HFF-Myc (cell line): ENCODE results near the gene MAGEA9.

Source experiments
- DNase-seq: peaks from one replicate; pipeline ENCODE4 v3.0.0-alpha.2; 2011; ENCODE audit warnings: low read depth; ENCODE audit errors: extremely low read depth
- H3K4me3 ChIP-seq: replicated peaks from 2 replicates; pipeline ENCODE4 v1.5.1; 2011; ENCODE audit warnings: low read depth, mild to moderate bottlenecking, control low read depth, low read length
- CTCF ChIP-seq: IDR thresholded peaks from 2 replicates; pipeline ENCODE4 v1.5.1; 2012; ENCODE audit warnings: mild to moderate bottlenecking, low read depth, low read length, control low read depth; ENCODE audit errors: missing control alignments

The MAGEA9 gene

GRCh38 chrX:149804102-149804501 lies 22.4 kb downstream of the MAGEA9 start:
- TF ChIP-seq CTCF, result no peak
- no peak overlapping the region for H3K4me3 ChIP-seq
- DNase-seq, result no peak

- no peak for DNase-seq
- no peak overlapping the region for H3K4me3 ChIP-seq
- TF ChIP-seq CTCF, result no peak
These were observed 26.2 kb downstream of the MAGEA9 start for GRCh38 chrX:149807747-149808458.

- DNase-seq, result no peak
- no peak overlapping the region for H3K4me3 ChIP-seq
- no peak for TF ChIP-seq CTCF
These were observed 36.9 kb downstream of the MAGEA9 start for GRCh38 chrX:149818652-149819051.

- no peak for DNase-seq
- H3K4me3 ChIP-seq, result no peak overlapping the region
- no peak for TF ChIP-seq CTCF
These were observed 37.6 kb downstream of the MAGEA9 start for GRCh38 chrX:149819371-149819770.

- TF ChIP-seq CTCF, result peak; percentile 42
- H3K4me3 ChIP-seq, result no peak overlapping the region
- DNase-seq, result no peak
These were observed 43.7 kb downstream of the MAGEA9 start for GRCh38 chrX:149825424-149825823.

GRCh38 chrX:149827254-149827653 lies 45.5 kb downstream of the MAGEA9 start:
- TF ChIP-seq CTCF, result no peak
- no peak for DNase-seq
- no peak overlapping the region for H3K4me3 ChIP-seq

GRCh38 chrX:149829751-149830191 lies 48.0 kb downstream of the MAGEA9 start:
- no peak overlapping the region for H3K4me3 ChIP-seq
- no peak for TF ChIP-seq CTCF
- no peak for DNase-seq
